ENCODE data around the gene ILK. TPM values are rescaled to one million over a fixed set of nuclear protein-coding genes. Genes with fewer than 3 reads are reported as not detected.
A peak's percentile ranks its signal among the peaks of the same experiment; 100 is the strongest.

Gene ILK
- total RNA-seq, 1 experiment from 2014 or later: 117 TPM

GRCh38 chr11:6611963-6612212 is 8.3 kb downstream of the ILK start:
- Mint-ChIP-seq H3K4me3 (ENCODE audit: unreplicated experiment) (no peak overlapping the region), H3K4me1 (ENCODE audit: low read depth, unreplicated experiment) (peaks cover 7% of the 10 kb centered on the region), H3K27ac (ENCODE audit: unreplicated experiment) (no peak overlapping the region), H3K36me3 (ENCODE audit: insufficient read depth, unreplicated experiment) (no peaks in the 10 kb centered on the region), H3K9me3 (ENCODE audit: unreplicated experiment) (no peaks in the 10 kb centered on the region), H3K27me3 (ENCODE audit: insufficient read depth, unreplicated experiment) (no peaks in the 10 kb centered on the region)
- no TSS peak for BruUV-seq (replicated peaks)
- Histone ChIP-seq H3K4me3 (ENCODE audit: low read depth, low read length) (peak overlapping the region; percentile 78), H3K27me3 (replicated peaks; ENCODE audit: control insufficient read depth, insufficient read depth, low read length) (no peaks in the 10 kb centered on the region), H3K4me1 (peaks cover 22% of the 10 kb centered on the region), H3K36me3 (ENCODE audit: control insufficient read depth, insufficient read depth, low read length) (peaks cover 5% of the 10 kb centered on the region; the same call in 1 of the 2 replicates), H3K9me3 (no peaks in the 10 kb centered on the region)
- POLR2A ChIA-PET: interaction anchor here (0.6 to 1.0 kb wide), 8 partner anchors 15 to 193 kb away, joined by 3 to 9 read pairs (median 4); partner anchors contain the start of genes APBB1, ARFIP2, MRPL17 and TIMM10B
- no peak for TF ChIP-seq CTCF (IDR thresholded peaks at IDR 0.05; ENCODE audit: insufficient read depth in 1 of 2, low read depth in 1 of 2, low read length in 1 of 2, severe bottlenecking in 1 of 2, unreplicated experiment in 1 of 2)
- intact Hi-C loops (cut with micrococcal nuclease; ENCODE audit: unreplicated experiment): loop anchor here (1.0 to 10.0 kb wide), 6 partner anchors 19 to 377 kb away; partner anchors contain the start of genes CNGA4, FHIP1B, MRPL17 and SMPD1
- no peak for DNase-seq
- CTCF ChIA-PET: interaction anchor here (0.6 to 2.1 kb wide), 4 partner anchors 51 to 233 kb away, joined by 3 to 12 read pairs (median 5); partner anchors contain the start of gene MRPL17

- peaks cover 5% of the 10 kb centered on the region; the same call in 1 of the 2 replicates for H3K36me3 ChIP-seq (ENCODE audit: control insufficient read depth, insufficient read depth, low read length)
- no peaks in the 10 kb centered on the region for H3K27me3 Mint-ChIP-seq (ENCODE audit: insufficient read depth, unreplicated experiment)
- H3K4me3 ChIP-seq (ENCODE audit: low read depth, low read length): peak within 1 kb of the TSS; percentile 78
- H3K27ac Mint-ChIP-seq (ENCODE audit: unreplicated experiment): no peak within 1 kb of the TSS
- H3K9me3 ChIP-seq: no peaks in the 10 kb centered on the region
- H3K36me3 Mint-ChIP-seq (ENCODE audit: insufficient read depth, unreplicated experiment): no peaks in the 10 kb centered on the region
- BruUV-seq (replicated peaks): TSS peak; percentile 93
- H3K27me3 ChIP-seq (replicated peaks; ENCODE audit: control insufficient read depth, insufficient read depth, low read length): no peaks in the 10 kb centered on the region
- intact Hi-C loops (cut with micrococcal nuclease; ENCODE audit: unreplicated experiment): loop anchor here (1.0 to 10.0 kb wide), 6 partner anchors 18 to 378 kb away; partner anchors contain the start of genes CNGA4, FHIP1B, MRPL17 and SMPD1
- POLR2A ChIA-PET: interaction anchor here (0.6 to 1.0 kb wide), 10 partner anchors 8 to 193 kb away, joined by 3 to 9 read pairs (median 4); partner anchors contain the start of genes APBB1, ARFIP2, MRPL17 and TIMM10B
- H3K4me1 ChIP-seq: peaks cover 17% of the 10 kb centered on the region
- no peaks in the 10 kb centered on the region for H3K9me3 Mint-ChIP-seq (ENCODE audit: unreplicated experiment)
- no peak within 1 kb of the TSS for H3K4me3 Mint-ChIP-seq (ENCODE audit: unreplicated experiment)
- TF ChIP-seq CTCF (IDR thresholded peaks at IDR 0.05; ENCODE audit: insufficient read depth in 1 of 2, low read depth in 1 of 2, low read length in 1 of 2, severe bottlenecking in 1 of 2, unreplicated experiment in 1 of 2): peak; percentile 39 to 57
- peak; percentile 97 for DNase-seq
- CTCF ChIA-PET: interaction anchor here (0.6 to 2.1 kb wide), 4 partner anchors 51 to 233 kb away, joined by 3 to 12 read pairs (median 5); partner anchors contain the start of gene MRPL17
- H3K4me1 Mint-ChIP-seq (ENCODE audit: low read depth, unreplicated experiment): peaks cover 4% of the 10 kb centered on the region
Observed at GRCh38 chr11:6612213-6613041, 8.9 kb downstream of the ILK start, which contains the start of gene TAF10. Gene TAF10 (minus strand): TSS chr11:6612216. CDS start chr11:6612189, 27 bp downstream.

- Histone ChIP-seq H3K4me1 (peaks cover 14% of the 10 kb centered on the region), H3K36me3 (ENCODE audit: control insufficient read depth, insufficient read depth, low read length) (peaks cover 5% of the 10 kb centered on the region; the same call in 1 of the 2 replicates), H3K27me3 (replicated peaks; ENCODE audit: control insufficient read depth, insufficient read depth, low read length) (no peaks in the 10 kb centered on the region), H3K9me3 (no peaks in the 10 kb centered on the region), H3K4me3 (ENCODE audit: low read depth, low read length) (peak overlapping the region; percentile 78; the same call in 1 of the 2 replicates)
- no TSS peak for BruUV-seq (replicated peaks)
- intact Hi-C loops (cut with micrococcal nuclease; ENCODE audit: unreplicated experiment): loop anchor here (2.0 to 10.0 kb wide), 3 partner anchors 17 to 379 kb away; partner anchors contain the start of genes CNGA4, FHIP1B and SMPD1
- no peak for DNase-seq
- no peaks in the 10 kb centered on the region for H3K27me3 Mint-ChIP-seq (ENCODE audit: insufficient read depth, unreplicated experiment)
- no peak overlapping the region for H3K27ac Mint-ChIP-seq (ENCODE audit: unreplicated experiment)
- no peaks in the 10 kb centered on the region for H3K36me3 Mint-ChIP-seq (ENCODE audit: insufficient read depth, unreplicated experiment)
- H3K4me1 Mint-ChIP-seq (ENCODE audit: low read depth, unreplicated experiment): no peaks in the 10 kb centered on the region
- POLR2A ChIA-PET: interaction anchor here (0.8 kb wide), 1 partner anchor 70 kb away, joined by 3 read pairs; the partner anchor contains the start of gene MRPL17
- CTCF ChIA-PET: interaction anchor here (2.1 kb wide), 1 partner anchor 82 kb away, joined by 6 read pairs; no protein-coding TSS in a partner anchor
- no peak for TF ChIP-seq CTCF (IDR thresholded peaks at IDR 0.05; ENCODE audit: insufficient read depth in 1 of 2, low read depth in 1 of 2, low read length in 1 of 2, severe bottlenecking in 1 of 2, unreplicated experiment in 1 of 2)
- H3K9me3 Mint-ChIP-seq (ENCODE audit: unreplicated experiment): no peaks in the 10 kb centered on the region
- no peak overlapping the region for H3K4me3 Mint-ChIP-seq (ENCODE audit: unreplicated experiment)
Observed at GRCh38 chr11:6613496-6613895, 9.9 kb downstream of the ILK start.

Data from Caco-2 (cell line).